HG03378 (cell line): ENCODE data around the gene ARL6IP1.

Experiments
- ATAC-seq: cut with Tn5 transposase; IDR thresholded peaks from one replicate; pipeline ENCODE4 v1.9.1; 2021; ENCODE audit warnings: mild to moderate bottlenecking, moderate library complexity; ENCODE audit not compliant: unreplicated experiment

Gene ARL6IP1

DNA sequence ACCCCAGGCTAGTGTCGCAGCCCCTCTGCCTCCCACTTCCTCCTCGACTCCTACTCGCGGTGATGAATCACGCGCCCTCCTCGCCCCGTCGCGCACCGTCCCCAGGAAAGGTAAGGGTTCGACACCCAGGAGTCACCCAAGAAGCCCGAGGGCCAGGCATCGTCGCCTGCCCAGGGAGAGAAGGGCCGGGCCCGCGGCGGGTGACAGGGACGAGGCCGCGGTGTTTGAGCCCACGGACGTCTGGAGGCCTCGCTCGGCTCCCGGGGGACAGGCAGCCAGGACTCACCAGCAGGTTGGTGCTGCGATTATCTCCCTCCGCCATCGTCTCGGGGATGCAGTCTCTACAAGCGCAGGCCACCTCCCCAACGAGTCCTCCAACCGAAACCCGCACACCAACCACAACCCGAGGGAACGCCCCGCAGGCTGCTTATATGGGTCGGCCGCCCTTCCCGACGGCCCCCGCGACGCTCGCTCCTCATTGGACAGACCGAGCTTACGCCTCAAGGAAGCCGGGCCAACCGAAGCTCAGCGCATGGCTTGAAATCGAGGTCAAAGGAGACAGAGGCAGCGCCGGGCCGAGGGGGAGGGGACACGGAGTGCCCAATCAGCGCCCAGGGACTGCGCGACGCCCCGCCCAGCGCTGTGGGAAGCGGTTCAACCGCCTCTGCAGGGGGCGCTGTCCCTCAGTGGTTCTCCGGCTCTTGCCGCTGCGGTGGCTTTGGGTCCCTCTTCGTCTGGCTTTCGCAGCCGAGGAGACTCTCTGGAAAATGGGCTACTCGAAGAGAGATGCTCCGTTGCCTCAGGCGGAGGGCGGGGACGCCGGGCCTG, at the start of gene ARL6IP1:
TSS of gene ARL6IP1 (minus strand) at position 405 of the 828 bp plus-strand sequence. CDS start at position 322, 83 bp downstream.
- peak; percentile 83 for ATAC-seq

- ATAC-seq, result no peak
Observed at GRCh38 chr16:18846416-18846815, 45.1 kb upstream of the ARL6IP1 start.

- ATAC-seq, result no peak
Observed at GRCh38 chr16:18842565-18842964, 41.2 kb upstream of the ARL6IP1 start.

DNA sequence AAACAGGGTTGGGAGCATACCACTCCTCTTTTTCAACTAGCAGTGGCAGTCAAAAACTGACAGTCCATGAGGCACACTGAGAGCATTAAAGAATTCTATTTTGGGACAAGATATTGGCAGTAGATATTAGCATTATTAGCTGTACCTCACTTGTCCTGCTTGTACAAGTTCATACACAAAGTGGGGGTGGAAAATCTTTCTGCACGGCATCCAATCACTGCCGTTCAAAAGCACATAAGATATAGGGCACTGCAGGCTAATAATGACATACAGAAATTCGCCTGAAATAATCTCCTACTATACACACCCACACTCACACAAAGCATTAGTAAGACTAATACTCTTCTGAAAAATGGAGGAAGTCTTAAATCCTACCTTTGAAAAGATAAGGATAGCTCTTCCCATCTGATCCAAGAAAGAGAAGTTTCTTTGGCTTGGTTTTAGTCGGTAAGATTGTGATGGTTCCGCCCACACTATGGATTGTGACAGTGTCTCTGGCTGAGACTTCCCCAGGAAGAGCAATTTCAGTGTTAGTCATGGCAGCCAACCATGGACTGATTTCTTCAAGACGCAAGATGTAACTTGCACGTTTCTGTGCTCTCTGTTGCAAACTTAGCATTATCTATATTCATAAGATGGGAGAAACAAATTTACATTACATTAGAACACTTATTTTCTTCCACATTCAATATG, 40.6 kb upstream of the ARL6IP1 start:
- ATAC-seq, result no peak

DNA sequence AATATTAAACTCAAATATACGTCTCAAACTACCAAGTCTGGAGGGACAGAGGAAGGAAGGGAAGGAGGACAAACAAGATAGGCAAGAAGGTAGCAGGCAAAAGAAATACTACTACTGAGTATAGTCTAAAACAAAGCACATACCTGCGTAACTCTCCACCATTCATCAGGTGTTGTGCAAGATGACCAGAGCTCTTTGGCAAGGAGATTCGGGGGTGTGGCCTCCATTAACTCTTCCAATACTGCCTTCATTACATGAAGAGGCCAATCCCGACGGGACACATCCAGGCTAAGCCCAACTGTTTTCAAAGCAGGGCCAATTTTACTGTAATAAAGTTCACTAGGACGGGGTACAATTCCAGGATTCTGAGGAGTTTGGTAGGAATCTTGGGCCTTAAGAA, 38.2 kb upstream of the ARL6IP1 start:
- no peak for ATAC-seq

GRCh38 chr16:18836702-18837101, 35.4 kb upstream of the ARL6IP1 start:
- no peak for ATAC-seq

GRCh38 chr16:18834864-18835263, 33.5 kb upstream of the ARL6IP1 start:
- ATAC-seq, result no peak

DNA sequence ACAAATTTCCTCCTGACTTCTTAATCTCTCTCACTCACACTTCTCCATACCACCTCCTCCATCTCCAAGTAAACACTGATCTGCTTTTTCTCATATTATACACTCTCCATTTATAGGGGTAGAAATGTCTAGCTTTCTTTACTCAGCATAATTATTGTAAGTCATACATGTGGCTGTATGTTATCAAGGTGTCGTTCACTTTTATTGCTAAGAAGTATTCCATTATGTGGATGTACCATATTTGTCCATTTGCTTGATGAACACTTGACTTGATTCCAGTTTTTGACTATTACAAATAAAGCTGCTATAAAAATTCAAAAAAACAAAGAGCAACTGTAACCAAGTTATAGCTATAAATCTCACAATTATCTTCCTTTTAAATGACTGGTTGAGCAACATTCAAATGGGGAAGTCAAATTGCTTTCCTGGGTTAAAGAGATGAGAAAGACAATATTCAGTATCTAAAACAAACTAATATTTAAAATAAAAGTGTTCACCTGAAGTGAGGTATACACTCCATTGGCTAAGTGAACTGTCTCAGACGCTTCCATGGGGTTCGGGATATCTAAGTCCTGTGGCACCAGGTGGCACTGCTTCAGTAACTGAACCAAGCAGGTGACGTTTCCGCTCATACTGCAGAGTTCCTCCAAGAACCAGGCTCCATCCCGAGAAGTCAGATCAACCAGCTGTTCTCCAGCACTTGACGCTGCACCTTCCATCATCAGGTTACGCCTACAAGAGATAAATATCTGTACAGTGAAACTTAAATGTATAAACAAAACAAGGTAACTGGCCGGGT, 32.6 kb upstream of the ARL6IP1 start:
- no peak for ATAC-seq

GRCh38 chr16:18832613-18833012, 31.3 kb upstream of the ARL6IP1 start:
- no peak for ATAC-seq

DNA sequence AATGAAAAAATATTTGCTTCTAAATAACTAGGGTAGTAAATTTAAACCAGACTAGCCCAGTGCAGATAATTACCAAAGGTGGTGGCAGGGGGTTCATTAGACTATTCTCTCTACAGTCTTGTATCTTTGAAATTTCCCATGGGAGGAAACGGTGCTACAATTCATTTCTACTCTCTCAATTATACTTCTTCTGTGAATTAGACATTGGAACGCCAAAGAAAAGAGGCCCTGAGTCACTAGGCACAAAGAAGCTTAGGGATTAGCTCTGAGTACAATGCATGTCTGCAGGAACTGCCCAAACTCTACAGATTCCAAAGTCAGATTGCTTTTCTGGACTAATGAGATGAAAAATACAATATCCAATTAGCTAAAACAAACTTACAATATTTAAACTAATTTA, 30.7 kb upstream of the ARL6IP1 start:
- no peak for ATAC-seq

GRCh38 chr16:18829251-18829650, 27.9 kb upstream of the ARL6IP1 start:
- ATAC-seq, result no peak

GRCh38 chr16:18827890-18828289, 26.5 kb upstream of the ARL6IP1 start:
- ATAC-seq, result no peak

- ATAC-seq, result no peak
Observed at GRCh38 chr16:18816286-18816685, 14.9 kb upstream of the ARL6IP1 start.

- no peak for ATAC-seq
Observed at GRCh38 chr16:18811925-18812324, 10.6 kb upstream of the ARL6IP1 start.

GRCh38 chr16:18809165-18809564, 7.8 kb upstream of the ARL6IP1 start:
- ATAC-seq, result no peak

DNA sequence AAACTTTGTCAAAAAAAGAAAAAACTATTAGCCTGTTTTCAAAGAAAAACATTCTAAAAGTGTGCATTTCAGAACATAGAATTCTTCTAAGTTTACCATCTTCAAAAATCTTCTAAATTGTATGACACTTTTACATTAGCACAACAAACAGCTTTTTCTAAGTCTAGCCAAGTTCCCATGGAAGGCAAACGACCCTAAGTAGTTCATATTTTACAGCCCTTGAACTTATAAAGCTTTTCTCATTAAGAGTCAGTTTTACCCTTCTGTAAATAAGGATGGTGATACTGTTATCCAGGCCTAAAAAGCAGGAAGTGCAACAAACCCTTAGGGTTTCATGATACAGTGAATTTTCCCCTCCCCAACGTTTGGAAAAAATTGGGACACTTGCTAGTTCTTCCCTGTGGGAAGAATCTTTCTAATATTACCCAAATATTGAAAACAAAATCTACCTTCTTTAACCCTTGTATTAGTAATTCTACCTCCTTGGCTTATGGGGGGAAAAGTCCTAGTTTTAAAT, 4.0 kb upstream of the ARL6IP1 start:
- ATAC-seq, result no peak

- no peak for ATAC-seq
Observed at GRCh38 chr16:18804540-18804939, 3.2 kb upstream of the ARL6IP1 start.

DNA sequence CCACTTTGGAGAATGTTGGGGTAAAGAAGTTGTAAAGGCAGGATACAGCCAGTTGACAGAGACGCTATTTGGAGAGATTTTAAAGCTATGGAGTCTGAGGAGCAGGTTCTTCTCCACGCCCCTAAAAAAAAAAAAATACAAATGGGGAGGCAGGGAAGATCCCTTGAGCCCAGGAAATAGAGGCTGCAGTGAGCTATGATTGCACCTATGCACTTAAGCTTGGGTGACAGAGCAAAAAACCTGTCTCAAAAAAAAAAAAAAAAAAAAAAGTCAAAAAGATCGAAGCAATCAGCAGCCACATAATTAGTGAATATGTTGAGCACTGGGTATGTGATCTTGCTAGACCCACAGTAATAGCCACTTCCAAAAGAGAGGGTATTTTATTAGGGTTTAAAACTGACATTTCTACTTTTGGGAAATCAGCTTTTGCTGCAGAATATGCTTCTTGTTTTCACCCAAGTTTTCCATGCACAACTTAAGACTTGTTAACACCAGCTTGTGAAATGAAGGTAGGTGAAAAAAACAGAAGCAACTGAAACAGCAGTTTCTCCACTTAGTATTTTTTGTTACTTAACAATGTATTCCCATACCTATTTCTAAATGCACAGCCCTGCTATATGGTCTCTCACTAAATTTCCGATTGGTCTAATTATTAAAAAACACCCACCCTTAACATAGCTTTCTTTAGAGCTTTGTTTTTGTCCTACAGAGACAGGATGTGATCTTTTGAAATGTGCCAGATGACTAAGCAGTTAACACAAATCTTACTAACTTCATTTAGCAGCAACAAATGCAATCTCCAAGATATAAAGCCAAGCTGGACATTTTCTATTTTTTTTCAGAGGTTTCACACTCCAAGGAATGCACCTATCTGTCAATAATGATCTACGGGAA, 2.5 kb upstream of the ARL6IP1 start:
- no peak for ATAC-seq

DNA sequence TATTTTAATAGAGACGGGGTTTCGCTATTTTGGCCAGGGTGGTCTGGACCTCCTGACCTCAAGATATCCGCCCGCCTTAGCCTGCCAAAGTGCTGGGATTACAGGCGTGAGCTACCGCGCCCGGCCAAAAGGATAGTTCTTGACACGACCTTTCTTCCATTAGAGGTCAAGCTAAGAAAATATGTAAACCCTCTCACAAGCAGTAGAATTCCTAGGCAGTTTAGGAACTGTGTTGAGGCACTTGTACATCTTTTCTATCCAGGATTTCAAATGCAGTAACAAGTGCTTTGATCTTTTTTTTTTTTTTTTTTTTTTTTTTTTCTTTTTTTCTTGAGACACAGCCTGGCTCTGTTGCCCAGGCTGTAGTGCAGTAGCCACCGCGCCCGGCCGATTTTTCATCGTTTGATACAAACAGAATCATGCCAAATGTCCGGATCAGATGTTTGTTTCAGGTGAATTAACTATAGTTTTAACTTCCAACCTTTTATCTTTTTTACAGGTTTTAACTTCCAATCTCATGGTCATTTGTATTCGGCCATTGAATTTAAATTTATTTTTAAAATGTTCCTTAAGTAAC, 1.5 kb upstream of the ARL6IP1 start:
- ATAC-seq, result no peak

DNA sequence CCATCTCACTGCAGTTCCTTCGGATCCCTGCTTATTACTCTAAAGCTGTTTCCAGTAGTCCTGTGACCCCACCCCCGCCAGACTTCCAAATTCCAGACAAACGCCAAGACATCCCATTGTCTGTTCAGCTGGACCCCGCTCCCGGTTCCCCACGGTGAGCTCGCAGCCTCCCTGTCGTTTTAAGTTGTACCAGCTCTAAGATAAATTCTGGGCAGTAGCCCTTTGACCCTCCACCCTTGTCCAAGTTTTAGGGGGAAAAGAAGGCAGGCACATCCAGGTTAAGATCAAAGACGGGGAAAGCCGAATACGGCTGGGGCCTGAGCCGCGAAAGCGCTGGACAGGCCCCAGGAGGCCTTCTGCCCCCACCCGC, 589 bp downstream of the ARL6IP1 start:
- ATAC-seq, result no peak
